Stimulated activated CD8-positive, alpha-beta memory T cell treated with anti-CD3 and anti-CD28 coated beads, Interleukin-15, amount 100 ng/mL, for 4 hours (primary cell): Measurements from ENCODE around the gene ZSCAN16.
"Not testable (repeated sequence)": the region's sequence is repeated elsewhere in the genome, so short reads cannot be mapped to it uniquely, and the experiment has no call there.

Experiments
- DNase-seq, 2 donors: peaks; one replicate each; pipeline ENCODE4 v3.0.0-alpha.2; 2020; ENCODE audit warnings: low read depth in 2 of 2

ZSCAN16 gene

GRCh38 chr6:28124350-28124970, at the start of gene ZSCAN16:
Gene ZSCAN16 (plus strand): TSS chr6:28124609. CDS start chr6:28125444, 835 bp downstream.
- DNase-seq, result peak; percentile 38 to 41

GRCh38 chr6:28078050-28078449, 46.4 kb upstream of the ZSCAN16 start:
- DNase-seq, result no peak

GRCh38 chr6:28078836-28079235, 45.6 kb upstream of the ZSCAN16 start:
- no peak for DNase-seq

- not testable (repeated sequence) for DNase-seq
Measured at GRCh38 chr6:28080381-28080630, 44.1 kb upstream of the ZSCAN16 start, which contains the start of gene ZNF165. Gene ZNF165 (plus strand): TSS chr6:28080568. CDS start chr6:28085481, 4,913 bp downstream.

GRCh38 chr6:28080631-28081485, 43.6 kb upstream of the ZSCAN16 start:
- peak; percentile 76 to 80 for DNase-seq

- DNase-seq, result peak in 1 of 2 donors; percentile 16
Measured at GRCh38 chr6:28081486-28081751, 43.0 kb upstream of the ZSCAN16 start.

- no peak for DNase-seq
Measured at GRCh38 chr6:28082939-28083338, 41.5 kb upstream of the ZSCAN16 start.

GRCh38 chr6:28089054-28089453, 35.4 kb upstream of the ZSCAN16 start:
- no peak for DNase-seq

GRCh38 chr6:28090917-28091586, 33.4 kb upstream of the ZSCAN16 start:
- DNase-seq, result no peak

- DNase-seq, result not testable (repeated sequence)
Measured at GRCh38 chr6:28102222-28102621, 22.2 kb upstream of the ZSCAN16 start.

- DNase-seq, result not testable (repeated sequence)
Measured at GRCh38 chr6:28102699-28103098, 21.7 kb upstream of the ZSCAN16 start.

GRCh38 chr6:28104392-28105244, 19.8 kb upstream of the ZSCAN16 start:
- peak; percentile 69 to 70 for DNase-seq

GRCh38 chr6:28105245-28105639, 19.2 kb upstream of the ZSCAN16 start:
- DNase-seq, result no peak

- DNase-seq, result no peak
Measured at GRCh38 chr6:28107506-28107905, 16.9 kb upstream of the ZSCAN16 start.

- no peak for DNase-seq
Measured at GRCh38 chr6:28111964-28112363, 12.4 kb upstream of the ZSCAN16 start.

- DNase-seq, result no peak
Measured at GRCh38 chr6:28115799-28116198, 8.6 kb upstream of the ZSCAN16 start.

- DNase-seq, result no peak
Measured at GRCh38 chr6:28117386-28118050, 6.9 kb upstream of the ZSCAN16 start.

GRCh38 chr6:28118217-28118616, 6.2 kb upstream of the ZSCAN16 start:
- no peak for DNase-seq

GRCh38 chr6:28121876-28122275, 2.5 kb upstream of the ZSCAN16 start:
- no peak for DNase-seq

- DNase-seq, result not testable (repeated sequence)
Measured at GRCh38 chr6:28122283-28122682, 2.1 kb upstream of the ZSCAN16 start.

- DNase-seq, result no peak
Measured at GRCh38 chr6:28124971-28125353, 553 bp downstream of the ZSCAN16 start.

GRCh38 chr6:28125401-28125800, 992 bp downstream of the ZSCAN16 start:
- DNase-seq, result no peak
